HepG2 (cell line): ENCODE results near the gene ABCA13. TPM values are rescaled to one million over a fixed set of nuclear protein-coding genes. Genes with fewer than 3 reads are reported as not detected.

ENCODE experiments used
- BRCA1 ChIP-seq: sonication (generic); formaldehyde crosslinking; IDR thresholded peaks from 2 replicates; pipeline ENCODE4 v1.4.0; 2020; ENCODE audit warnings: missing genetic modification reagents
- FLYWCH1 ChIP-seq: sonication (generic); formaldehyde crosslinking; IDR thresholded peaks from 2 replicates; pipeline ENCODE4 v1.8.1; 2023; ENCODE audit warnings: mild to moderate bottlenecking, missing genetic modification reagents
- HNF4G ChIP-seq, 2 experiments: sonication (generic) in 1 of 2; formaldehyde crosslinking in 1 of 2; IDR thresholded peaks; 2 replicates each; pipeline versions ENCODE4 v1.4.0 to v1.6.1; 2011 to 2020; ENCODE audit warnings: borderline replicate concordance in 2 of 2, low read depth in 2 of 2, mild to moderate bottlenecking in 2 of 2, low read length in 1 of 2, missing genetic modification reagents in 1 of 2, moderate library complexity in 1 of 2
- MLLT10 ChIP-seq: sonication (generic); formaldehyde crosslinking; IDR thresholded peaks from 2 replicates; pipeline ENCODE4 v1.4.0; 2020; ENCODE audit warnings: missing genetic modification reagents
- THRA ChIP-seq: sonication (generic); formaldehyde crosslinking; IDR thresholded peaks from 2 replicates; pipeline ENCODE4 v1.4.0; 2020; ENCODE audit warnings: missing genetic modification reagents, borderline replicate concordance
- ZNF160 ChIP-seq: sonication (generic); formaldehyde crosslinking; IDR thresholded peaks from 2 replicates; pipeline ENCODE4 v1.8.0; 2022; ENCODE audit warnings: mild to moderate bottlenecking, inconsistent platforms, missing genetic modification reagents
- ZNF414 ChIP-seq: sonication (generic); formaldehyde crosslinking; IDR thresholded peaks from 2 replicates; pipeline ENCODE4 v1.5.0; 2020; ENCODE audit warnings: missing genetic modification reagents
- ZNF496 ChIP-seq: sonication (generic); formaldehyde crosslinking; IDR thresholded peaks from 2 replicates; pipeline ENCODE4 v1.8.1; 2023; ENCODE audit warnings: mild to moderate bottlenecking, moderate library complexity, missing genetic modification reagents; ENCODE audit not compliant: insufficient replicate concordance
- ZNF570 ChIP-seq: sonication (generic); formaldehyde crosslinking; IDR thresholded peaks from 2 replicates; pipeline ENCODE4 v1.4.0; 2020; ENCODE audit warnings: mild to moderate bottlenecking, missing genetic modification reagents, borderline replicate concordance
- polyA plus RNA-seq, 8 experiments: library from polyadenylated mRNA; depleted of rRNA in 3 of 8; stranded (reverse) in 7 of 8; unstranded in 1 of 8; fragments of >200 nt; fragmentation: Illumina TruSeq in 4 of 8; extraction: Trizol in 4 of 8; gene quantifications; 2 replicates each; pipeline versions ENCODE4 v1.2.1 to v1.2.3, GENCODE V29; 2011 to 2016; ENCODE audit warnings: low read depth in 4 of 8, missing spikeins in 1 of 8, mixed read lengths in 1 of 8; ENCODE audit not compliant: insufficient read depth in 1 of 8
- total RNA-seq, 5 experiments: library from RNA; depleted of rRNA; stranded (reverse); fragments of >200 nt; fragmentation: Illumina TruSeq; extraction: Trizol; gene quantifications; 2 replicates each; pipeline ENCODE4 v1.2.3, GENCODE V29; 2016; ENCODE audit warnings: low read depth in 1 of 5
- TF ChIP-seq, protein P1 (sequence below): sonication (generic); formaldehyde crosslinking; IDR thresholded peaks from 2 replicates; pipeline ENCODE4 v1.4.0; 2020; ENCODE audit warnings: missing genetic modification reagents, borderline replicate concordance

Gene ABCA13
- total and polyA plus RNA-seq, 2 of the 13 experiments (the other 11 are each of a cell fraction or from before 2014, with no cell fraction given) = 0.03 TPM; not detected in 1

DNA sequence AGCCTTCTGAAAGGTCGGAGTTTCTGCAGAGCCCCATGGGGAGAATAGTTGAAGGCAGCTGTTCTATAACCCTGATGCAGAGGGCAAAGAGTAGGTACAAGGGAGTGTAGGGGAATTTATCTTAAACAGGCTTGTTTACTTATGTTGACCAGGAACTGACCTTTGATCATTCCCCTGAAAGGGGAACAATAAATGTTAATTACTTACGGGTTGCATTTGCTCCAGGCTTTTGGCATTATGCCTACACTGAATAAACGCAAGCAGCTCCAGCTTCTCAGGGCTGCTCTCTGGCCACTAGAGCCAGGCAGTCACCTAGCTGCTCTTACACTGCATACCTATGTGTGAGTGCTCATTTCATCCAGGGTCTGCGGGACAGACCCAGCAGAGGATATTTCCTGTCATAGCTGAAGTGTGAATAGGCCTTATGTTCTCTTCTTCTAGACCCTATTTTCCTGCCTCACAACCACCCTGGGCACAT is 26.9 kb upstream of the ABCA13 start (continued):
- peak; percentile 49 for TF ChIP-seq THRA (CRISPR knock-in tag)
- 0 out of 2 replicates have a peak, but pooled peaks have one; percentile 50 for TF ChIP-seq ZNF160 (CRISPR knock-in tag)
- no peak for TF ChIP-seq FLYWCH1 (CRISPR knock-in tag)
- TF ChIP-seq, protein P1, sequence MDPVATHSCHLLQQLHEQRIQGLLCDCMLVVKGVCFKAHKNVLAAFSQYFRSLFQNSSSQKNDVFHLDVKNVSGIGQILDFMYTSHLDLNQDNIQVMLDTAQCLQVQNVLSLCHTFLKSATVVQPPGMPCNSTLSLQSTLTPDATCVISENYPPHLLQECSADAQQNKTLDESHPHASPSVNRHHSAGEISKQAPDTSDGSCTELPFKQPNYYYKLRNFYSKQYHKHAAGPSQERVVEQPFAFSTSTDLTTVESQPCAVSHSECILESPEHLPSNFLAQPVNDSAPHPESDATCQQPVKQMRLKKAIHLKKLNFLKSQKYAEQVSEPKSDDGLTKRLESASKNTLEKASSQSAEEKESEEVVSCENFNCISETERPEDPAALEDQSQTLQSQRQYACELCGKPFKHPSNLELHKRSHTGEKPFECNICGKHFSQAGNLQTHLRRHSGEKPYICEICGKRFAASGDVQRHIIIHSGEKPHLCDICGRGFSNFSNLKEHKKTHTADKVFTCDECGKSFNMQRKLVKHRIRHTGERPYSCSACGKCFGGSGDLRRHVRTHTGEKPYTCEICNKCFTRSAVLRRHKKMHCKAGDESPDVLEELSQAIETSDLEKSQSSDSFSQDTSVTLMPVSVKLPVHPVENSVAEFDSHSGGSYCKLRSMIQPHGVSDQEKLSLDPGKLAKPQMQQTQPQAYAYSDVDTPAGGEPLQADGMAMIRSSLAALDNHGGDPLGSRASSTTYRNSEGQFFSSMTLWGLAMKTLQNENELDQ (CRISPR knock-in tag) = no peak
- no peak for TF ChIP-seq ZNF570
- no peak for TF ChIP-seq BRCA1 (CRISPR knock-in tag)
- no peak for TF ChIP-seq ZNF414 (CRISPR knock-in tag)
- TF ChIP-seq HNF4G (IDR thresholded peaks at IDR 0.05; ENCODE audit: borderline replicate concordance, low read depth, low read length) = peak; percentile 91
- TF ChIP-seq HNF4G (CRISPR knock-in tag; IDR thresholded peaks at IDR 0.05; ENCODE audit: borderline replicate concordance, low read depth) = peak; percentile 78; the same call in 1 of the 2 replicates
- TF ChIP-seq MLLT10 (CRISPR knock-in tag) = no peak
- no peak for TF ChIP-seq ZNF496
